Esophagus (tissue), 2 donors: ENCODE measurements around the gene WASF1. TPM values are rescaled to one million over a fixed set of nuclear protein-coding genes. Genes with fewer than 3 reads are reported as not detected.
"Not testable (repeated sequence)": the region's sequence is repeated elsewhere in the genome, so short reads cannot be mapped to it uniquely, and the experiment has no call there.

Experiments used
- H3K27ac ChIP-seq, 2 donors: one replicate each; pipeline ENCODE4 v1.5.1; 2013; ENCODE audit warnings: low read depth in 2 of 2, mild to moderate bottlenecking in 2 of 2, inconsistent platforms in 1 of 2, low read length in 1 of 2, moderate library complexity in 1 of 2
- H3K27me3 ChIP-seq, 2 donors: one replicate each; pipeline ENCODE4 v1.6.1; 2013; ENCODE audit warnings: low read length in 2 of 2, control low read depth in 1 of 2, mild to moderate bottlenecking in 1 of 2; ENCODE audit not compliant: insufficient read depth in 2 of 2, control insufficient read depth in 1 of 2
- H3K36me3 ChIP-seq, 2 donors: one replicate each; pipeline ENCODE4 v1.6.1; 2013; ENCODE audit warnings: low read length in 1 of 2; ENCODE audit not compliant: control insufficient read depth in 2 of 2, insufficient read depth in 2 of 2
- H3K4me1 ChIP-seq, 2 donors: one replicate each; pipeline ENCODE4 v1.6.1; 2013; ENCODE audit warnings: low read length in 1 of 2; ENCODE audit not compliant: control insufficient read depth in 2 of 2, insufficient read depth in 2 of 2
- H3K4me3 ChIP-seq, 2 donors: one replicate each; pipeline ENCODE4 v1.5.1; 2013; ENCODE audit warnings: low read length in 2 of 2, mild to moderate bottlenecking in 2 of 2, low read depth in 1 of 2, moderate library complexity in 1 of 2
- H3K9me3 ChIP-seq, 2 donors: one replicate each; pipeline ENCODE4 v1.6.1; 2013; ENCODE audit warnings: mild to moderate bottlenecking in 2 of 2, low read depth in 1 of 2, low read length in 1 of 2, moderate library complexity in 1 of 2; ENCODE audit not compliant: control insufficient read depth in 2 of 2, insufficient read depth in 1 of 2
- WGBS, 2 donors: extraction: QIAGEN DNeasy Blood & Tissue Kit; methylation state at CpG; one replicate each; pipeline ENCODE4 v1.1.7; 2013; 5-methylcytosine and 5-hydroxymethylcytosine counted together
- polyA plus RNA-seq, 2 donors: library from polyadenylated mRNA; stranded (reverse); fragments of 200-250 nt; gene quantifications; one replicate each; pipeline ENCODE4 v1.2.3, GENCODE V29; 2013
- donor health status: healthy with polysubstance abuse.
- donor health status: Bipolar disorder and iron deficiency.

WASF1 gene
- polyA plus RNA-seq, 2 donors, result 7.2 to 7.7 TPM

DNA sequence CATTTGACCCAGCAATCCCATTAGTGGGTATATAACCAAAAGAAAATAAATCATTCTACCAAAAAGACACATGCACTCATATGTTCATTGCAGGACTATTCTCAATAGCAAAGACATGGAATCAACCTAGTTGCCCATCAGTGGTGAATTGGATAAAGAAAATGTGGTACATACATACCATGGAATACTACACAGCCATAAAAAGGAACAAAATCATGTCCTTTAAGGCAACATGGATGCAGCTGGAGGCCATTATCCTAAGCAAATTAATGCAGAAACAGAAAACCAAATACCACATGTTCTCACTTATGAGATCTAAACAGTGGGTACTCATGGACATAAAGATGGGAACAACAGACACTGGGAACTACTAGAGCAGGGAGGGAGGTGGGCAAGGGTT lies 106.0 kb downstream of the WASF1 start:
- H3K4me1 ChIP-seq, H3K27ac ChIP-seq, H3K36me3 ChIP-seq, H3K9me3 ChIP-seq, H3K4me3 ChIP-seq, H3K27me3 ChIP-seq: not testable (repeated sequence)

DNA sequence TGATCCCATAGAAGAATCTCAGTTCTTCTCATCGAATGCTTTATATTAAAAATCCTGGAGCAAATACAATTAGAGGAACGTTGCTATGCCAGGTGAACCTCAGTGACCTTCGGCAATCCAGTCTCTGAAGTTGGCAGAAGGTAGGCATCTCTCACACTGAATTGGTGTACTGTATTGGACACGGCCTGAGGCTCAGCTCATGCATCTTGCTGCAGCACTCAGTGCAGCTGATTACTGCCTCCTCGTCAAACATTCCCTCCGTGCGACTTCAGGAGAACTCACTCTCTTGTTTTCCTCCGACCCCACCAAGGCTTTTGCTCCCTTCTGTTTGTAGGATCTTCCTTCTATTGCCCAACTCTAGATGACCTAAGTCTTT lies 110.9 kb downstream of the WASF1 start:
- no peaks in the 10 kb centered on the region for H3K27me3 ChIP-seq
- no peaks in the 10 kb centered on the region for H3K9me3 ChIP-seq
- no peaks in the 10 kb centered on the region for H3K36me3 ChIP-seq
- WGBS, 2 donors, result 83 to 86% methylated on average over 8 of the region's 8 CpGs
- no peaks in the 10 kb centered on the region for H3K4me1 ChIP-seq
- H3K27ac ChIP-seq, result no peak overlapping the region
- no peak overlapping the region for H3K4me3 ChIP-seq

DNA sequence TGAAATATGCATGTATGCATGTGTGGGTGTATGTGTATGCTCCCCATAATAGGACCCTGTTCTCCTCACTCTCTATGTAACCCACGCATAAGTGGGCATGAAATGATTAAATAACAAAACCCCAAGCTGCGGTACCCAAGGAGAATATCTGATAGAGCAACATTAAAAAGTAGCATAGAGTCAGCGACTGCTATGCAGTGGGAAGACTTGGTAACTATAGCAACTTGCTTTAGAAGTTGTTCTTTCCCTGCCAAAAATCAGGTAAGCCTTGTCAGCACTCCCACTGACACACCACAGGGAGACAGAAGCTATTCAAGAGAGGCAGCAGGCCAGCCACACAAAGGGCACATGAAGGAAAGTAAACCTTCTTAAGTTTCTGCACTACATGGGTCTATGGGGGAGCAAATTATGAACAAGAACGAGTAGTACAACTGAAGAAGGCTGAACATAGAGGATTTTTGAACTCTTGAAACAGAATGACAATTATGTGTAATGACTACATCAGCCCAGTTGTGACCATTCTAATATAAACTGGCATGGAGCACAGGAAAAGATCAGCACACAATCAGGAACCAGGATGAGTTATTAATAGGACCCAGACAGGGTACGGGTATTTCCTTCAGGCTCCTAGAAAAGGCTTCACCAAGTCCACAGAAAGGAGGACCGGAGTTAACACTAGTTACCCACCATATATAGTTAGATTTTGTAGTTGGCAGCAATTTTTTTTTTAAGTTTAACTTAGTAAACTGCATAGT lies 111.5 kb downstream of the WASF1 start:
- Histone ChIP-seq H3K4me1 (no peaks in the 10 kb centered on the region), H3K9me3 (no peaks in the 10 kb centered on the region), H3K27me3 (no peaks in the 10 kb centered on the region), H3K36me3 (no peaks in the 10 kb centered on the region), H3K27ac (no peak overlapping the region), H3K4me3 (no peak overlapping the region)
- 59 to 60% methylated on average over 6 of the region's 6 CpGs for WGBS, 2 donors

- H3K9me3 ChIP-seq, result no peaks in the 10 kb centered on the region
- 84 to 87% methylated on average over 5 of the region's 5 CpGs for WGBS, 2 donors
- no peaks in the 10 kb centered on the region for H3K27me3 ChIP-seq
- H3K27ac ChIP-seq, result no peak overlapping the region
- no peak overlapping the region for H3K4me3 ChIP-seq
- H3K4me1 ChIP-seq, result no peaks in the 10 kb centered on the region
- no peaks in the 10 kb centered on the region for H3K36me3 ChIP-seq
Measured at GRCh38 chr6:110064744-110065524, 114.5 kb downstream of the WASF1 start.

- 67 to 77% methylated on average over 6 of the region's 6 CpGs for WGBS, 2 donors
- Histone ChIP-seq H3K27me3 (no peaks in the 10 kb centered on the region), H3K4me3 (no peak overlapping the region), H3K36me3 (no peaks in the 10 kb centered on the region), H3K4me1 (no peaks in the 10 kb centered on the region), H3K27ac (no peak overlapping the region), H3K9me3 (no peaks in the 10 kb centered on the region)
Measured at GRCh38 chr6:110063594-110064263, 115.7 kb downstream of the WASF1 start.

DNA sequence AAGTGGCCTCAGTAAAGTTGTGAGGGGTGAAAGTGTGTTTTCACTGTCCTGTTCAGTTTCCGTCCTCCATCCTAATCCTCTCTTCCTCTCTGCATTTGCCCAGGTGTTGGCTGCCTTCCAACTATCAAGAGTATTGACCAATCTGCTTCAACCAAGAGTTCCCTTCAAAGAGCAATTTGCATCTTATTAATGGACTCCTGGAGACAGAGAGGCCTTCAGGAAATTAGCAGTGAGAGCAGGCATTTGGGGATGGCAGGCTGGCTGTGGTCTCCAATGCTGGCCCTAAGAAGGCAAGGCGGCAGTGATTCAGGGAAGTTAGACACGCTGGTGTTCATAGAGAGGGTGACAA lies 124.1 kb downstream of the WASF1 start:
- no peaks in the 10 kb centered on the region for H3K27me3 ChIP-seq
- H3K4me1 ChIP-seq, result no peaks in the 10 kb centered on the region
- WGBS, 2 donors, result 69 to 70% methylated on average over 3 of the region's 3 CpGs
- H3K4me3 ChIP-seq, result no peak overlapping the region
- H3K9me3 ChIP-seq, result no peaks in the 10 kb centered on the region
- H3K27ac ChIP-seq, result no peak overlapping the region
- H3K36me3 ChIP-seq, result no peaks in the 10 kb centered on the region

DNA sequence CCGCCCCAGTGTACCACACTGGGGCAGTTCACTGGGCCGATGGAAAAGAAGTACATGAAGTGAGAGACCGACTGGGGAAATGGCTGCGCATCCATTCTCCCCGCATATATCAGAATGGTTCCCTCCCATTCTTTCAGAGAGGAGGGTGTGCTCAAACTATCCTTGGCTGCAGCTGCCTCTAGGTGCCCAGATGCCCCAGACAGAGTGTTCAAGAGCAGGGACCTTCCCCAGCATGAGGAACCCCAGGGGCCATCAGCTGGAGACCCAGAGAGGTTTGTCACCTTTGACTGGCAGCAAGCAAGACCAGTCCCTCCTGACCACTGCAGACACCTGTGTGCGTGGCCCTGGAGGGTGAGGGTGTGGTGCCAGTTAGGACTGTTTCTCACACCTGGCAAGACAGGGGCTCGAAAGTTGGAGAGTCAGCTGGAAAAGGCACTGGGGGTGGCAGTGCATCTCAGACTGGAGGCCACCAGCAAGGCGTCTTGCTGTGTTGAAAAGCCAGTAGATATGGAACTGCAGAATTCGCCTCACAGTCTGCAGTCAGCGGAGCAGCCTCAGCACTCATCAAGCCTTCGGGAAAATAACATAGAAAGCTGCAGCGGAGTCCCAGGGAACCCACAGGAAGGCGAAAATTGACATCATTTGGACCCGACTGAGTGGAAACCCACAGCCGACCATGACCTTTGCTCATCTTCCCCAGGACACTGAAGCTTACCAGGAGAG lies 124.6 kb downstream of the WASF1 start:
- H3K27ac ChIP-seq, result no peak overlapping the region
- H3K9me3 ChIP-seq, result no peaks in the 10 kb centered on the region
- no peaks in the 10 kb centered on the region for H3K36me3 ChIP-seq
- no peaks in the 10 kb centered on the region for H3K4me1 ChIP-seq
- H3K27me3 ChIP-seq, result no peaks in the 10 kb centered on the region
- 84 to 85% methylated on average over 15 of the region's 15 CpGs for WGBS, 2 donors
- no peak overlapping the region for H3K4me3 ChIP-seq

DNA sequence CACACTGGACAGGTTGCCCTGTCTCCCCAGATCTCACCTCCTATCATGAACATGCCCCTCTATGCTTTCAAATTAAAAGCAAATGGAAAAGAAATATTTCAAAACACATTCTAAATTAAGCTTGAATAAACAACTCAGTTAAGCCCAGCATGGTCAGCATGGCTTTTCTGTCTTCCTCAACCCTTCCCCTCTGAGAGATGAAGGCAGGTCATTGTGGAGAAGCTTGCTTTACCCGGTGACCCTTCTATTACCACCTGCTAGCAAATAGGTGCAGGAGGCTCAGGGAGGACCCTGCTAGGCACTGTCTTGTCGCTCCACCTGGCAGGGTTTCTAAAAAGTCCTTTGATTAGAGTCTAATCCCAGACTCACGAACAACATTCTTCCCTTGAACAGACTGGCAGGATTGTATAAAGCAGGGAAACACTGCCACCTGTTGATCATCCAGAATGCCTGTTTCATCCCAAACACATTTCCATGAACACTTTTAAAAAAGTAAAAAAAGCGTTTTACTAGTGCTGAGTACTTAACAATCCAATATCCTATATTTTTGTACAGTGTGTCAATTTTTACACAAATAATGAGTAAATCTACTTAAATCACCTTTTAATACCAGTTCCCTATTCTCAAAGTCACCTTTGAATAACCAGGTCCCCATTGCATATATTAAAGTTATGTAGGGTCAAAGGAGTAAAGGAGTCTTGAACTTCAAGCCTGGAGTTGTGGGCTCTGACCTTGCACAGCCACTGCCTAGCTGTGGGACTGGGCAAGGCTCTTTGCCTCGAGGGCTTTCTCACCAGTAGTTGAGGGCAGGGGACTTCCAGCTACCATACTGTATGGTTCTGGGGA lies 125.9 kb downstream of the WASF1 start:
- Histone ChIP-seq H3K36me3 (no peaks in the 10 kb centered on the region), H3K27ac (no peak overlapping the region), H3K9me3 (no peaks in the 10 kb centered on the region), H3K4me1 (no peaks in the 10 kb centered on the region), H3K27me3 (no peaks in the 10 kb centered on the region), H3K4me3 (no peak overlapping the region)
- 14% methylated on average over 5 of the region's 5 CpGs for WGBS, 2 donors

DNA sequence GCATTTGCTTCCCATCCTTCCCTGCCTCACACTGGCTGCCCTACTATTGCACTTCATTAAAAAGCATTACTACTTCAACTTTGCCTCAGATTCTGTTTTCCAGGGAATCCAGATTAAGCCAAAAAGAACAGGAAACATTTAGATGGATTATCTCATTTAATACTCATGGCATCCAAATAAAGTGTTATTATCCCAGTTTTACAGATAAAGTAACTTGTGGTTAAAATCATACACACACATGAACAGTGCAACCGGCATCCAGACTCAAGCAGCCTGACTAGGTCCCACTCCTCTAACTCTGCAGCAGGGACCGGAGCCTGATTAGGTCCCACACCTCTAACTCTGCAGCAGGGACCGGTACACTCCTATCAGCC lies 129.0 kb downstream of the WASF1 start:
- no peaks in the 10 kb centered on the region for H3K9me3 ChIP-seq
- H3K27ac ChIP-seq, result no peak overlapping the region
- no peaks in the 10 kb centered on the region for H3K4me1 ChIP-seq
- H3K36me3 ChIP-seq, result no peaks in the 10 kb centered on the region
- H3K27me3 ChIP-seq, result no peaks in the 10 kb centered on the region
- H3K4me3 ChIP-seq, result no peak overlapping the region
- WGBS, 2 donors, result 90 to 92% methylated on average over 3 of the region's 3 CpGs
